Adrenal gland (tissue), 19 donors: ENCODE results near the gene PTBP3. TPM values are rescaled to one million over a fixed set of nuclear protein-coding genes. Genes with fewer than 3 reads are reported as not detected.

Experiments
- DNase-seq, 7 donors: peaks; one replicate each; pipeline ENCODE4 v3.0.0-alpha.2; 2019 to 2020
- H3K27ac ChIP-seq, 5 donors: fragments of 200-600 bp; sonication (generic) in 4 of 5; 1 replicate in 3 of 5; 2 replicates in 2 of 5; pipeline versions ENCODE4 v1.5.1 to v1.8.0; 2016 to 2020; ENCODE audit warnings: mild to moderate bottlenecking in 1 of 5
- H3K27me3 ChIP-seq: fragments of 200-600 bp; 2 replicates; pipeline ENCODE4 v1.8.0; 2021
- H3K36me3 ChIP-seq, 2 donors: fragments of 200-600 bp; replicated peaks in 1 of 2; 1 replicate in 1 of 2; 2 replicates in 1 of 2; pipeline versions ENCODE4 v1.5.1 to v1.8.0; 2018 to 2022
- H3K4me1 ChIP-seq, 2 donors: fragments of 200-600 bp; replicated peaks in 1 of 2; 1 replicate in 1 of 2; 2 replicates in 1 of 2; pipeline versions ENCODE4 v1.5.1 to v1.8.0; 2018 to 2021
- H3K4me3 ChIP-seq, 4 donors: fragments of 200-600 bp; sonication (generic) in 3 of 4; one replicate each; pipeline ENCODE4 v1.5.1; 2016 to 2018
- H3K9me3 ChIP-seq, 3 donors: fragments of 200-600 bp; sonication (generic) in 1 of 3; replicated peaks in 1 of 3; 1 replicate in 2 of 3; 2 replicates in 1 of 3; pipeline versions ENCODE4 v1.5.1 to v1.8.0; 2016 to 2021
- CTCF ChIP-seq, 6 experiments: fragments of 450-650 bp in 4 of 6; fragments of 200-600 bp in 2 of 6; sonication (generic) in 1 of 6; IDR thresholded peaks; 1 replicate in 5 of 6; 2 replicates in 1 of 6; pipeline versions ENCODE4 v1.5.1 to v1.8.0; 2016 to 2021; ENCODE audit warnings: antibody characterized with exemption in 6 of 6, mild to moderate bottlenecking in 2 of 6, moderate library complexity in 1 of 6
- POLR2A ChIP-seq, 2 donors: fragments of 450-650 bp; IDR thresholded peaks; one replicate each; pipeline ENCODE4 v1.6.1; 2017; ENCODE audit warnings: antibody characterized with exemption in 2 of 2, mild to moderate bottlenecking in 2 of 2, moderate library complexity in 1 of 2
- WGBS, 4 donors: extraction: QIAGEN DNeasy Blood & Tissue Kit in 2 of 4; methylation state at CpG; one replicate each; pipeline versions ENCODE4 v1.1.5 to v1.1.7; 2013 to 2017; 5-methylcytosine and 5-hydroxymethylcytosine counted together
- intact Hi-C, 2 donors: fragments of 100-400 bp; cut with DNase I; formaldehyde crosslinking; loops; one replicate each; pipeline versions ENCODE4 v1.14.1 to v1.15.0; 2022 to 2023
- long read RNA-seq, 10 donors: library from polyadenylated mRNA in 3 of 10; unstranded in 2 of 10; stranded (forward) in 1 of 10; transcript quantifications; one replicate each; pipeline ENCODE4 v2.0.0 and lab custom pipeline, GENCODE V29; 2021 to 2026
- polyA plus RNA-seq, 3 donors: library from polyadenylated mRNA; stranded (reverse); fragments of 200-250 nt in 2 of 3; fragments of 350-450 nt in 1 of 3; fragmentation: Illumina TruSeq in 1 of 3; extraction: RNeasy Lipid Tissue Mini Kit (QIAGEN cat#74804) in 1 of 3; gene quantifications; one replicate each; pipeline ENCODE4 v1.2.3, GENCODE V29; 2013 to 2014
- total RNA-seq, 9 donors: library from RNA; depleted of rRNA in 4 of 9; stranded (reverse); fragments of >200 nt in 4 of 9; fragments of 120-200 nt in 1 of 9; fragmentation: NEBNext Ultra II Directional in 1 of 9; extraction: Animal tissue kit (Norgen Biotek cat#: 25700) in 1 of 9; gene quantifications; one replicate each; pipeline versions ENCODE4 v1.1.0 to v1.2.4, GENCODE V29; 2013 to 2023
- donor health status: healthy with polysubstance abuse.
- donor health status: Bipolar disorder and iron deficiency.
- donor health status: DM: yes; HTN: yes; CAD: no.
- donor health status: DM: no; HTN: no; CAD: no.
- donor health status: DM: no; HTN: no; CAD: no.
- donor health status: DM: yes; HTN: yes; CAD: no.

Gene PTBP3
- total RNA-seq: 10 to 100 TPM; 21.6 to 56.6 (median 38.2) TPM
- polyA plus RNA-seq: 10 to 100 TPM in 1 of 3 donors, 1 to 10 TPM in 2; 4.4 to 15.2 (median 6.3) TPM
- long read RNA-seq, donor 1: 0 reads
- long read RNA-seq, donor 2, full-length matches to known transcripts: 1 of 1 reads
- long read RNA-seq, donor 2, partial matches to known transcripts: 0 of 1 reads
- long read RNA-seq, donor 2, other reads (novel, unspliced or antisense): 0 of 1 reads
- long read RNA-seq, donor 3: 0 reads
- long read RNA-seq, donor 4, partial matches to known transcripts: 0 of 2 reads
- long read RNA-seq, donor 4, other reads (novel, unspliced or antisense): 2 of 2 reads
- long read RNA-seq, donor 5, full-length matches to known transcripts: 4 of 10 reads
- long read RNA-seq, donor 5, partial matches to known transcripts: 2 of 10 reads
- long read RNA-seq, donor 5, other reads (novel, unspliced or antisense): 4 of 10 reads
- long read RNA-seq, donor 6, full-length matches to known transcripts: 1 of 2 reads
- long read RNA-seq, donor 6, partial matches to known transcripts: 1 of 2 reads
- long read RNA-seq, donor 6, other reads (novel, unspliced or antisense): 0 of 2 reads
- long read RNA-seq, donor 7, full-length matches to known transcripts: 1 of 1 reads
- long read RNA-seq, donor 7, partial matches to known transcripts: 0 of 1 reads
- long read RNA-seq, donor 7, other reads (novel, unspliced or antisense): 0 of 1 reads
- long read RNA-seq, donor 8, full-length matches to known transcripts: 2 of 7 reads
- long read RNA-seq, donor 8, partial matches to known transcripts: 5 of 7 reads
- long read RNA-seq, donor 8, other reads (novel, unspliced or antisense): 0 of 7 reads
- long read RNA-seq, donor 9, full-length matches to known transcripts: 1 of 1 reads
- long read RNA-seq, donor 9, partial matches to known transcripts: 0 of 1 reads
- long read RNA-seq, donor 9, other reads (novel, unspliced or antisense): 0 of 1 reads
- long read RNA-seq, donor 10, full-length matches to known transcripts: 3 of 3 reads
- long read RNA-seq, donor 10, partial matches to known transcripts: 0 of 3 reads
- long read RNA-seq, donor 10, other reads (novel, unspliced or antisense): 0 of 3 reads

DNA sequence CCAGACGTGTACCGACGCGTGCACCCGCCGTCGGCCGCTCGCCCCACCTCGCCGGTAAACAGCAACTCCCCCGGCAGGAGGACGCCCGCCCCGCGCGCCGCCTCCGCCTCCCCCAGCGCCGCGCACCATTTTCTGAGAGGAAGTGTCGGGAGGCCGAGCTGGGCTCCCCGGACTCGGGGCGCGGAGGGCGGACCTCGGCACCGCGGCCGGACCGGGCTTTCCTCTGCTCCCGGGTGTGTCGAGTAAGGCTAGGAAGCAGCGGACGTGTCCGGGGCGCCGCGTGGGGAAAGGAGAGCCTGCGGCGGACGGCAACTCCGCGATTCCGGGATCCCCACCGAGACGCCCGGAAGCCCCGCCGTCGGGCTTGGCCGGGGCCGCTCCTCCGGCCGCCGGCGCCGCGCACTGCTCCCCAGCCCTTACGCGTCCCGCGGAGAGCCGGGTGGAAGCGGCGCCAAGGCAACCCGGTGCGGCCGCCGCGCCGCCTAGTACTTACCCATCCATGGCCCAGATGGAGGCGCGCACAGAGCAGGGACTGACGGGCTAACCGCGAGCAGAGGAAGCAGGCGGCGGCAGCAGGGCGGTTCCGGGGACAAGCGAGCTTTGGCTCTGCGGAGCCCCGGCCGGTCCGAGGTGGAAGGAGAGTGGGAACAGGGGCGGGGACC is at the start of gene PTBP3:
Gene PTBP3 (minus strand): TSS at position 643 of the 662 bp plus-strand sequence. CDS start 35,754 bp downstream, outside the sequence.
- DNase-seq: peak; percentile 75 to 87 (median 81)
- Histone ChIP-seq H3K4me1 (peaks cover 3 to 34% of the 10 kb centered on the region in 2 donors), H3K36me3 (no peaks in the 10 kb centered on the region), H3K4me3 (peak within 1 kb of the TSS; percentile 49 to 98 (median 82)), H3K27me3 (no peaks in the 10 kb centered on the region), H3K9me3 (no peaks in the 10 kb centered on the region), H3K27ac (peak within 1 kb of the TSS; percentile 93 to 98 (median 96))
- WGBS, 4 donors: 0 to 2% (median 0%) methylated on average over 24 to 90 of the region's 90 CpGs; no CpG with 5 or more reads in 1 of the 4 donors
- TF ChIP-seq CTCF (IDR thresholded peaks at IDR 0.05) (peak in 1 of 6 experiments; percentile 12), POLR2A (IDR thresholded peaks at IDR 0.05) (peak; percentile 85)
- intact Hi-C loops: loop anchor here in 1 of 2 donors (5.0 kb wide), 1 partner anchor 236 kb away; no protein-coding TSS in a partner anchor

GRCh38 chr9:112382501-112383364 is 49.3 kb upstream of the PTBP3 start:
- peaks cover 42 to 56% of the 10 kb centered on the region in 2 donors for H3K4me1 ChIP-seq
- no peaks in the 10 kb centered on the region for H3K27me3 ChIP-seq
- H3K4me3 ChIP-seq: no peak overlapping the region
- WGBS, 4 donors: 63 to 71% (median 68%) methylated on average over 11 of the region's 11 CpGs
- H3K9me3 ChIP-seq: no peaks in the 10 kb centered on the region
- H3K27ac ChIP-seq: peak overlapping the region in 1 of 5 donors; percentile 5
- intact Hi-C loops: no loop called here
- no peak for DNase-seq
- H3K36me3 ChIP-seq: no peaks in the 10 kb centered on the region
- TF ChIP-seq POLR2A (IDR thresholded peaks at IDR 0.05) (no peak), CTCF (IDR thresholded peaks at IDR 0.05) (no peak)

DNA sequence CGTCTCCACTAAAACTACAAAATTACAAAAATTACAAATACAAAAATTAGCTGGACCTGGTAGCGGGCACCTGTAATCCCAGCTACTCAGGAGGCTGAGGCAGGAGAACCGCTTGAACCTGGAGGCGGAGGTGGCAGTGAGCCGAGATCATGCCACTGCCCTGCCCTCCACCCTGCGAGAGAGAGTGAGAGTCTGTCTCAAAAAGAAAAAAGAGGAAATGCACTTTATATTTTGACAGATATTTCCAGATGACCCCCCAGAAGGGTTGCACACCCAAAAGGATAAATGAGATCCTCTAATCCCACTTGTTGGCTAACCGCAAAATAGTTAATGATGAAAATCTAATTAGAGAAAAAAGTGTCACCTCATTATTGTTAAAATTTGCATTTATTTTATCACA is 48.6 kb upstream of the PTBP3 start:
- no peak for DNase-seq
- no peaks in the 10 kb centered on the region for H3K27me3 ChIP-seq
- no peaks in the 10 kb centered on the region for H3K36me3 ChIP-seq
- H3K4me1 ChIP-seq: peaks cover 47 to 63% of the 10 kb centered on the region in 2 donors
- no peaks in the 10 kb centered on the region for H3K9me3 ChIP-seq
- TF ChIP-seq POLR2A (IDR thresholded peaks at IDR 0.05) (no peak), CTCF (IDR thresholded peaks at IDR 0.05) (no peak)
- intact Hi-C loops: no loop called here
- 91 to 98% (median 94%) methylated on average over 7 of the region's 7 CpGs for WGBS, 4 donors
- H3K27ac ChIP-seq: peak overlapping the region in 1 of 5 donors; percentile 5
- H3K4me3 ChIP-seq: no peak overlapping the region
